ENCODE results near the gene HHIPL1.
A peak's percentile ranks its signal among the peaks of the same experiment; 100 is the strongest.

HHIPL1 gene

GRCh38 chr14:99676657-99677056 lies 31.7 kb downstream of the HHIPL1 start:
- TF ChIP-seq ZNF274 (IDR thresholded peaks at IDR 0.05; ENCODE audit: low read depth, low read length) = no peak
- H3K4me3 ChIP-seq (ENCODE audit: low read length) = no peak overlapping the region

- H3K4me3 ChIP-seq (ENCODE audit: low read length) = no peak overlapping the region
- no peak for TF ChIP-seq ZNF274 (IDR thresholded peaks at IDR 0.05; ENCODE audit: low read depth, low read length)
Observed at GRCh38 chr14:99677231-99678140, 32.6 kb downstream of the HHIPL1 start.

GRCh38 chr14:99678198-99678597 lies 33.3 kb downstream of the HHIPL1 start:
- H3K4me3 ChIP-seq (ENCODE audit: low read length) = no peak overlapping the region
- no peak for TF ChIP-seq ZNF274 (IDR thresholded peaks at IDR 0.05; ENCODE audit: low read depth, low read length)

GRCh38 chr14:99679111-99679510 lies 34.2 kb downstream of the HHIPL1 start:
- no peak overlapping the region for H3K4me3 ChIP-seq (ENCODE audit: low read length)
- no peak for TF ChIP-seq ZNF274 (IDR thresholded peaks at IDR 0.05; ENCODE audit: low read depth, low read length)

GRCh38 chr14:99679543-99679942 lies 34.6 kb downstream of the HHIPL1 start:
- no peak for TF ChIP-seq ZNF274 (IDR thresholded peaks at IDR 0.05; ENCODE audit: low read depth, low read length)
- H3K4me3 ChIP-seq (ENCODE audit: low read length) = no peak overlapping the region

- TF ChIP-seq ZNF274 (IDR thresholded peaks at IDR 0.05; ENCODE audit: low read depth, low read length) = no peak
- no peak overlapping the region for H3K4me3 ChIP-seq (ENCODE audit: low read length)
Observed at GRCh38 chr14:99679996-99680395, 35.1 kb downstream of the HHIPL1 start.

- TF ChIP-seq ZNF274 (IDR thresholded peaks at IDR 0.05; ENCODE audit: low read depth, low read length) = no peak
- no peak overlapping the region for H3K4me3 ChIP-seq (ENCODE audit: low read length)
Observed at GRCh38 chr14:99681101-99681831, 36.3 kb downstream of the HHIPL1 start.

GRCh38 chr14:99681832-99682148 lies 36.9 kb downstream of the HHIPL1 start:
- no peak overlapping the region for H3K4me3 ChIP-seq (ENCODE audit: low read length)

GRCh38 chr14:99682809-99683618 lies 38.1 kb downstream of the HHIPL1 start:
- TF ChIP-seq ZNF274 (IDR thresholded peaks at IDR 0.05; ENCODE audit: low read depth, low read length) = no peak
- peak overlapping the region; percentile 78 for H3K4me3 ChIP-seq (ENCODE audit: low read length)

More at GRCh38 chr14:99681832-99682148, 36.9 kb downstream of the HHIPL1 start:
- TF ChIP-seq ZNF274 (IDR thresholded peaks at IDR 0.05; ENCODE audit: low read depth, low read length) = no peak

GRCh38 chr14:99683619-99684409 lies 38.9 kb downstream of the HHIPL1 start, which contains the start of gene CYP46A1:
Gene CYP46A1, plus strand, starts transcription at chr14:99684298. Its CDS starts 120 bp downstream, at chr14:99684418.
- H3K4me3 ChIP-seq (ENCODE audit: low read length) = peak within 1 kb of the TSS; percentile 78
- TF ChIP-seq ZNF274 (IDR thresholded peaks at IDR 0.05; ENCODE audit: low read depth, low read length) = no peak

GRCh38 chr14:99684410-99684934 lies 39.5 kb downstream of the HHIPL1 start:
- no peak for TF ChIP-seq ZNF274 (IDR thresholded peaks at IDR 0.05; ENCODE audit: low read depth, low read length)
- peak overlapping the region; percentile 51; the same call in 1 of the 2 replicates for H3K4me3 ChIP-seq (ENCODE audit: low read length)

- TF ChIP-seq ZNF274 (IDR thresholded peaks at IDR 0.05; ENCODE audit: low read depth, low read length) = no peak
- no peak overlapping the region for H3K4me3 ChIP-seq (ENCODE audit: low read length)
Observed at GRCh38 chr14:99685151-99685591, 40.2 kb downstream of the HHIPL1 start.

GRCh38 chr14:99685596-99685995 lies 40.7 kb downstream of the HHIPL1 start:
- TF ChIP-seq ZNF274 (IDR thresholded peaks at IDR 0.05; ENCODE audit: low read depth, low read length) = no peak
- H3K4me3 ChIP-seq (ENCODE audit: low read length) = no peak overlapping the region
